ES-I3 (cell line): ENCODE data around the gene SPDYE1.
"Not testable (repeated sequence)": the region's sequence is repeated elsewhere in the genome, so short reads cannot be mapped to it uniquely, and the experiment has no call there.

Experiments
- H3K36me3 ChIP-seq: 2 replicates; pipeline ENCODE4 v1.6.1; 2013; ENCODE audit warnings: mild to moderate bottlenecking, low read length, control low read depth, moderate library complexity; ENCODE audit not compliant: insufficient read depth
- H3K4me1 ChIP-seq: 2 replicates; pipeline ENCODE4 v1.6.1; 2013; ENCODE audit warnings: mild to moderate bottlenecking, control low read depth, low read length; ENCODE audit not compliant: insufficient read depth
- H3K9ac ChIP-seq: 2 replicates; pipeline ENCODE4 v1.6.1; 2013; ENCODE audit warnings: low read depth, mild to moderate bottlenecking, low read length, moderate library complexity
- H3K9me3 ChIP-seq: 2 replicates; pipeline ENCODE4 v1.6.1; 2013; ENCODE audit warnings: mild to moderate bottlenecking, low read length, moderate library complexity; ENCODE audit not compliant: control insufficient read depth, insufficient read depth

Gene SPDYE1, protein sequence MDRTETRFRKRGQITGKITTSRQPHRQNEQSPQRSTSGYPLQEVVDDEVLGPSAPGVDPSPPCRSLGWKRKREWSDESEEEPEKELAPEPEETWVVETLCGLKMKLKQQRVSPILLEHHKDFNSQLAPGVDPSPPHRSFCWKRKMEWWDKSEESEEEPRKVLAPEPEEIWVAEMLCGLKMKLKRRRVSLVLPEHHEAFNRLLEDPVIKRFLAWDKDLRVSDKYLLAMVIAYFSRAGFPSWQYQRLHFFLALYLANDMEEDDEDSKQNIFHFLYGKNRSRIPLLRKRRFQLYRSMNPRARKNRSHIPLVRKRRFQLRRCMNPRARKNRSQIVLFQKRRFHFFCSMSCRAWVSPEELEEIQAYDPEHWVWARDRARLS

DNA sequence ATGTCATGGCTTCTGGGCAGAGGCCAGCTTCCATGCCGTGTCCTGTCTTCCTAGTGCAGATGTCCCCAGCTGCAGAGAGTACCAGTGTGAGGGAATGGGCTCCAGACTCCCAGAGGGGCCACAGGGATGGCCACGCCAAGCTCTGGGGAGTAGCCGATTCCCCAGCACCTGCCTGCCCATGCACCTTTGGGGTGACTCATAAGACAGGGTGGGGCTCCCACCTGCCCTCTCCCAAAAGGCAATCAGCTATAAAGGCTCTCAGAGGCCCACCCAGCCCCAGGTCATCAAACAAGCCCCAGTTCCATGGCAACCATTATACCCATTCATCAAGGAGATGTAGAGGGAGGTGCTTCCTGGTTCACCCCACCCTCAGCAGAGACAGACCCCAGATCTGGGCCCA is at the start of gene SPDYE1:
Gene SPDYE1 (plus strand): TSS at position 366 of the 400 bp plus-strand sequence. CDS start 2,053 bp downstream, outside the sequence.
- not testable (repeated sequence) for H3K9ac ChIP-seq, H3K36me3 ChIP-seq, H3K4me1 ChIP-seq, H3K9me3 ChIP-seq

DNA sequence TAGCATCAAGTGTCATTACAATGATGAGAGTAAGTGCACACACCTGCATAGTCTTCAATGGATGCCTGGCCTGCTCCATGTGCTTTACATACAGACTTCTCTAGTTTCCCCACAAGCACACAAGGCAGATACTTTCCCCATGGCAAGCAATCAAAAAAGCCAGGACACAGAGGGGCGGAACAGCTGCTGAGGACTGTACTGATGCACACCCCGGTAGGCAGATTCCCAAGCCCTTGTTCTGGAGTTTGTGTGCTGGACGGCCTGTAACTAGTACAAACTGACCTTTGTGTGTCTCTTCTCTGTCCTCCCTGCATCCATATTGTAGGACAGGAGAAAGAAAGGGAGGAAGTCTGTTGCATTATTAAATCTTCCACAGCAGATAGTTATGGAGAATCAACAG is 45.7 kb upstream of the SPDYE1 start:
- Histone ChIP-seq H3K9ac (no peak overlapping the region), H3K36me3 (no peaks in the 10 kb centered on the region), H3K9me3 (no peaks in the 10 kb centered on the region), H3K4me1 (peaks cover 2% of the 10 kb centered on the region; the same call in 1 of the 2 replicates)

DNA sequence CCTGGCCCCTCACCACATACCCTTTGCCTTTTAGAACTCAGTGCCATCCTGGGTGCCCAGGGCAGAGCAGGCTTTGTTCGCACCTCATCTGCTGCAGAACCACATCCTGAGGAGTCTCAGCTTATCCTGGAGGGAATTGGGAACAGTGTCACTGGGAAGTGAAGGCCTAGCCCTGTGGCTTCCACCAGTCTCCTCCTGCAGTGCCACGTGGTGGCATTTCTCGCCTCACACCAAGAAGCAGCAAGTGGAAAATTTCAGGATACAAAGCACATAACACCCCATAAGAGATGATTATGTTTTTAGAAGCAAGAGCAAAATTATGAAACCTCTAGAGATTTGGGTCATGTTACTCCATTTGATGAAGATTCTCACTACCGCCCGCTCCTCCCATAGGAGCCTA is 44.6 kb upstream of the SPDYE1 start:
- Histone ChIP-seq H3K9ac (no peak overlapping the region), H3K4me1 (peaks cover 2% of the 10 kb centered on the region; the same call in 1 of the 2 replicates), H3K36me3 (no peaks in the 10 kb centered on the region), H3K9me3 (no peaks in the 10 kb centered on the region)

DNA sequence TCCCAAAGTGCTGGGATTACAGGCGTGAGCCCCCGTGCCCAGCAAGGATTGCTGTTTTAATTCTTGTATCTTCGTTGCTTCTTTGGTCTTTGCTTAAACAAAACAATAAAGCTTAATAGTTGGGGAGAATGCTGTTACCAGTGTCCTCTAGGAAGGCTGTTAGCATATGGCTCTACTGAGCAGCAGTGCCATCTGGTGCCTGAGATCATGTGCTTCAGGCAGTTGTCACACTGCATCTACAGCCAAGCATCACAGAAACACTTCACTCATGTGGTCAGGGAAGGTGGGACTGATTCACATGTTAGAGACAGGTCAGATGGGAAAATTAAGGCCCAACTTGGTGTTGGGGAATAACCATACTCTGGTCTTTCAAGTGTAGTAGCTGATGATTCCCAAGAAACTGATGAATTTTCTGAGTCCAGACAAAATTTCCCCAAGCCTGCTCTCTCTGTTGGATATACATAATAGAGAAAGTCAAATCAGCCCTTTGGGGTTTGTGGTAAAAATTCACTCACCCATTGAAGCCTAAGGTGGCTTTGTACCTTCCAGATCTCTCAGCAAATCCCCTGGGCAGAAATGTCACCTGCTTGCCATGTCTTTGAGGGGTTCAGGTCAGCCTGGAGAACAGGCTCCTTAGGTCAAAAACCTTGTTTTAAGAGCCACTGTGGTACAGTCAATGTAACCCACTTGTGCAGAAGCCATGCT is 43.0 kb upstream of the SPDYE1 start:
- H3K9ac ChIP-seq, result no peak overlapping the region
- H3K36me3 ChIP-seq, result no peaks in the 10 kb centered on the region
- peaks cover 2% of the 10 kb centered on the region; the same call in 1 of the 2 replicates for H3K4me1 ChIP-seq
- H3K9me3 ChIP-seq, result no peaks in the 10 kb centered on the region

DNA sequence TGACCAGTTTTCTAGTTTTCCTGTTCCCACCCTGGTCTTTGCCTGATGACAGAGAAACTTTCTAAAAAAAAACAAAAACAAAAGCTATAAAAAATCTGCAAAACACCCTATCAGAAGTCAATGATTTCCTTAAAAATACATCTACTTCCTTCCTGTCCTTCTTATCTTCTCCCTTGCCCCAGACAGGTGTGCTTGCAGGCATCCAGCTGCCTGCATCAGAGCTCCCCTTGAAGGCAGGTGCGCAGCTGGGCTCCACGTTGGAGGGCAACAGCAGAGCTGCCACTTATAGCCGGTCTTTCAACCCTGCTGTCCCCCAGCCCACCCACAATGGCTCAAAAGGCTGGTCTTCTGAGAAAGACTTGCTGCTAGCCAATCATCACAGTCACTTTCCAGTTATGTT is 41.7 kb upstream of the SPDYE1 start:
- peaks cover 2% of the 10 kb centered on the region; the same call in 1 of the 2 replicates for H3K4me1 ChIP-seq
- H3K9ac ChIP-seq, result no peak overlapping the region
- H3K36me3 ChIP-seq, result no peaks in the 10 kb centered on the region
- no peaks in the 10 kb centered on the region for H3K9me3 ChIP-seq

DNA sequence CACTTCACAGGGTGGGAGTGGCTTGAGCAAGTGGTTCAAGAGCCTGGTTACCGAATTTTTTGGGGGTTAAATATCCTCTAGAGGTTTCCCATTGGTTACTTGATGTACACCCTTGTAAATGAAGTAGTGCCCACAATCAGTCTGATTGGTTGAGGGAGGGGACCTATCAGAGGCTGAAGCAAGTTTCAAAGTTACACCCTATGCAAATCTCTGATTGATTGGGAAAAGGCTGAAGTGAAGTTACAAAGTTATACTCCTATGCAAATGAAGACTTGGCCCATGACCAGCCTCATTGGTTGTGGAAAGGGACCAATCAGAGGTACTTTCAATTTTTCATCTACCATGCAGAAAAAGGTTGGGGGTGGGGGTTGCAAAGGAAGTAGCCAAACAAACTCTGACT is 36.8 kb upstream of the SPDYE1 start:
- H3K9me3 ChIP-seq, result no peaks in the 10 kb centered on the region
- H3K9ac ChIP-seq, result no peak overlapping the region

DNA sequence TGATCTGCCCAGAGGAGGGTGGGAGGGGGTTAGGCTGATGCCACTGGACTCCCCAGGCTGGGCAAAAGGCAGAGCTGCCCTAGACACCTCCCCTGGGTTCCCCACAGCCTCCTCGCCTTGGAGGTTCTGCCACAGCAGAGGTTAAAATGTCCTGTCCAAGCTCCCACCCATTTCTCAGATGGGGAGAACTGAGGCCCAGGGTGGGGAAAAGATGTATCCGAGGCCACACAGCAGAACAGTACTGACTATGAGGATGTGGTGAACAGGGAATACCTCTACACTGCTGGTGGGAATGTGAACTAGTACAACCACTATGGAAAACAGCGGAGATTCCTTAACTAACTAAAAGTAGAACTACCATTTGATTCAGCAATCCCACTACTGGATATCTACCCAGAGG is 31.3 kb upstream of the SPDYE1 start:
- not testable (repeated sequence) for H3K9me3 ChIP-seq, H3K4me1 ChIP-seq, H3K9ac ChIP-seq, H3K36me3 ChIP-seq

More for the DNA sequence above, 36.8 kb upstream of the SPDYE1 start:
- Histone ChIP-seq H3K36me3 (no peaks in the 10 kb centered on the region), H3K4me1 (no peaks in the 10 kb centered on the region)

DNA sequence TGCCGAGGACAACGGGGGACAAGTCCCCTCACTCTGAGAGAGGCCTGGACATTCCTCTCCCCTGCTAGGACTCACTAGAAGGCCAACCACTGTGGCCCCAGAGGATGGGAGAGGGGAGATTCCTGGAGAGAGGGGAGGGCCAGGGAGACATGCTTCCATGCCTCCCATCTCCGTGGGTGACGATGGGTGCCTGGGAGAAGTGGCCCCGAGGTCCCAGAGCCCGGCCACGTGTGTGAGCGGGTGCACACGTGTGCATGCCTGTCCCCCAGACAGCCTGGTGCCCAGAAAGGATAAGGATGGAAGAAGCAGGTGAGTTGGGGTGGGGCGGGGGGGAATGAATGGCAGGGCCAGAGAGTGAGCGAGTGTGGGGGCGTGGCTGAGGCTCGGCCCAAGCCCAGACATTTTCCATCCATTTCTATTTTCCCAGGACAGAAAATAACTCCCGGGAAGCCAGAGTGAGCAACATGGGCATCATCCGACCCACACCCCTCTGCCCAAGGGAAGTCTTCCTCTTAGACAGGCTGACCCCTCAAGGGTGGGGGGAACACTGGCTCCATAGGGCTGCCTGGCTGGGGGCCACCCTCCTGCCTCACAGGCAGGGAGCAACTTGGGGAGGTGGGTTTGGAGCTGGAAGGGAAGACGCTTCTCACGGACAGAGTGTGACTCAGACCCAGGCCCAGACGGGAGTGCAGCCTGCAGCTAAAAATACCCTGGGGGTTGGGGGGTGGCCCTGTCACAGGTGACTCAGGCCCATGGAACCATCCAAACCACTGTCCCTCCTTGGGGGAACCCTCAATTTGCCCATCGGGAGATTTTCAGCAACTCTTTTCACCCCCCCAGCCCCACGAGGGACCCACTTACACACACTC is 29.3 kb upstream of the SPDYE1 start:
- not testable (repeated sequence) for H3K4me1 ChIP-seq, H3K9ac ChIP-seq, H3K36me3 ChIP-seq, H3K9me3 ChIP-seq

DNA sequence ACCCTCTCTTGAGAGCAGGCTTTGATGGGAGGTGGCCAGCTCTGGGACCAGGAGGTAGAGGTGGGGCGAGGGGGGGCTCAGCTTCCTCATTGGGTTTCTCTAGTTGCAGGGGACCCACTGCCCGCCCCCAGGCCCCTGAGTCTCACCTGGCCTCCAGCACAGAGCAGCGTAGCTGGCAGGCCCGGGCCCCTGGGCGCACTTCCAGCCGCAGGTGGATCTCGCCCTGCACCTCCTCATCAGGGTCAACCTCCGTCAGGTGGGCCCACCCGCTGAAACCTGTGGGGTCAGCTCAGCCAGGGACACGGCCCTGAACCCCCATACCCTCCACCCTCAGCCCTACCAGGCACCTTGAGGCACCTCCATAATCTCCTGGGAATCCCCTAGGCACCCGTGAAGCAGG is 28.1 kb upstream of the SPDYE1 start:
- not testable (repeated sequence) for H3K9me3 ChIP-seq, H3K4me1 ChIP-seq, H3K9ac ChIP-seq, H3K36me3 ChIP-seq

DNA sequence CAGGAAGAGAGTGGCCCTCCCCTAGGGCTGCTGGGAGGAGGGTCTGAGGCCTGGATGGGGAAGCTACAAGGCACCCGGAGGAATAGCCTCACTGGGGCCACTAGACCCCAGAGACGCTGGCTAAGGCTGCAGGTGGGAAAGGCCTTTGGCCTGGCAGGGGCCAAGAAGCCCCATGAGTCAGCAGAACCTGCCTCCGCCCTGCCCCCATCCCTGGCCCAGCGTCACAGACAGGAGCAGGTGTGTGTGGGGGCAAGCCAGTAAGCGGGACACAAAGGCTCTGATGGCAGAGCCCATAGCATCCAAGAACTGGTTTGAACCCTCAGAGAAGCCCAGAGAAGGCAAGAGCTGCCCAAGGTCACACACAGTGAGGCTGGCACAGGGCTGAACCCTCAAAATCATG is 27.0 kb upstream of the SPDYE1 start:
- not testable (repeated sequence) for H3K9me3 ChIP-seq, H3K36me3 ChIP-seq, H3K9ac ChIP-seq, H3K4me1 ChIP-seq

DNA sequence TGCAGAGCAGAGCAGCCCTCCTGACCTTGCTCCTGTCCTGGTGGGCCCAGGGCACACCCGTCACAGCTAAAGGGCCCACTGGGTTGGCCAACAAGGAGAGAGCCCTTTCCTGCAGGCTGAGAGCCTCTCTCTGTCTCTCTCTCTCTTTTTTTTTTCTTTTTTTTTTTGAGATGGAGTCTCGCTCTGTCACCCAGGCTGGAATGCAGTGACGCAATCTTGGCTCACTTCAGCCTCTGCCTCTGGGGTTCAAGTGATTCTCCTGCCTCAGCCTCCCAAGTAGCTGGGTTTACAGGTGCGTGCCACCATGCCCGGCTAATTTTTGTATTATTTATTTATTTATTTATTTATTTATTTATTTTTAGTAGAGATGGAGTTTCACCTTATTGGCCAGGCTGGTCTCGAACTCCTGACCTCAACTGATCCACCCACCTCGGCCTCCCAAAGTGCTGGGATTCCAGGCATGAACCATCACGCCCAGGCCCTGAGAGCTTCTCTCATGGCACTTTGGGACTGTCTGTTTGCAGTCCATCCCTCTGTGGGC is 23.6 kb upstream of the SPDYE1 start:
- H3K36me3 ChIP-seq, H3K4me1 ChIP-seq, H3K9me3 ChIP-seq, H3K9ac ChIP-seq: not testable (repeated sequence)

DNA sequence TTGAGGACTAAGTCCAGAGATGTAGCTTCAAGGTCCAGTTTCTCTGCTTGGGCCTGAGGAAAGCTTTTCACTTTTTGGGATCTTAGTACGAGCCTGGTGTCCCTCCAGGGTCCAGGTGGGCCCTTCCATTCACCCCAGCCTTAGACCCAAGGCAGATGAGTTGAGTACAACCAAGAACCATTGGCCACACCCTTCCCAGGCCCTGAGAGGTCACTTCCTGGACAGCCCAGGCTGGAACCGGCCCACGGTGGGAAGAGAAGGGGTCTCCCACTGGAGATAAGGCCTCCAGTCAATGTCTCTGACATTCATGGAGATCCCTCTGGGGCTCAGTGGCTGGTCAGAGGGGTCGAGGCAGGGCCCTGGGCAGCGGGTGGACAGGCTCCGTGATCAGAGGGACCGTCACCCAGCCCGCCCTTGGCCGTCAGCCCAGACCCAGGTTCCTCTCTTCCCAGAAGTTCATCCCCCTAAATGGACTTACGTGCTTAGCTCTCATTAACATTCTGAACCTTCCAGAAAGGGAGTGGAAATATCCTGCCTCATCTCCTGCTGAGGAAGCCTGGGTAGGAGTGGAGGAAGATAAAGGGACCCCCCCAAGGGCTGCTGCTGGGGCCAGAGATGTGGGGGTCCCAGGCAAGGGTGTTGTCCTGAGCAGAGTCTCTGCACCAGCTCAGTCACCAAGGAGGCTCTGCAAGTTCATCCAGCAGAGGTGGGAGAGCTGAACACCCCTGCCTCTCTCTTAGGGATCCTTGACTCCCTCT is 22.8 kb upstream of the SPDYE1 start:
- H3K9me3 ChIP-seq, H3K9ac ChIP-seq, H3K36me3 ChIP-seq, H3K4me1 ChIP-seq: not testable (repeated sequence)

DNA sequence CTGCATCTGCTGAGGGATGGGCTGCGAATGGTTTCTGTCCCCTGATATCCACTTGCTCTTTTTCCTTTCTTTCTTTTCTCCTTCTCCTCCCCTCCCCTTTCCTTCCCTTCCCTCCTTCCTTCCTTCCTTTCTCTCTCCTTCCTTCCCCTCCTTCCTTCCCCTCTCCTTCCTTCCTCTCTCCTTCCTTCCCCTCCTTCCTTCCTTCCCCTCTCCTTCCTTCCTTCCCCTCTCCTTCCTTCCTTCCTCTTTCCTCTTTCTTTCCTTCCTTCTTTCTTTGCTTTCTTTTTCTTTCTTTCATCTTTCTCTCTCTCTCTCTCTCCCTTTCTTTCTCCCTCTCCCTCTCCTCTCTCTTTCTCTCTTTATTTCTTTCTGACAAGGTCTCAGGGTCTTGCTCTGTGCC is 20.2 kb upstream of the SPDYE1 start:
- Histone ChIP-seq H3K9me3 (no peaks in the 10 kb centered on the region), H3K9ac (no peak overlapping the region), H3K36me3 (no peaks in the 10 kb centered on the region), H3K4me1 (no peaks in the 10 kb centered on the region)

DNA sequence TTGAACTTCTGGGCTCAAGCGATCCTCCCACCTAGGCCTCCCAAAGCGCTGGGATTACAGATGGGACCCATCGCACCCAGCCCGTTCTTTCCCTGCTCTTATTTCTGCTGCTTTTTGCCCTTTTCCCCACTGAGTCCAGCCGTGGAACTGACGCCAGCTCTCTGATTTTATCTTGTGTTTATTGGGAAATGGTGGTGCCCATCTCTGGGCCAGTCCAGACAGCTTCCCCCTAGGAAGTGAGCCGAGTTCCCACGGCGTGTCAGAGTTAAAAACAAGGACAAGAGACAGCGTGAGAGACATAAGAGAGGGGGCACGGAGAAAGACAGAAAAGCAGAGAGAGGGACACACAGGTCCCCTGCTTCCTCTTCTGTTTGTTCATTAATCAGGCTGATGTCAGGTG is 19.6 kb upstream of the SPDYE1 start:
- H3K4me1 ChIP-seq, H3K9me3 ChIP-seq, H3K36me3 ChIP-seq, H3K9ac ChIP-seq: not testable (repeated sequence)
